Measurements from ENCODE around the gene FAM3D. TPM values are rescaled to one million over a fixed set of nuclear protein-coding genes. Genes with fewer than 3 reads are reported as not detected.

The FAM3D gene
- total and polyA plus RNA-seq, 2 donors from 2014 or later, result 0.41 to 0.60 TPM

DNA sequence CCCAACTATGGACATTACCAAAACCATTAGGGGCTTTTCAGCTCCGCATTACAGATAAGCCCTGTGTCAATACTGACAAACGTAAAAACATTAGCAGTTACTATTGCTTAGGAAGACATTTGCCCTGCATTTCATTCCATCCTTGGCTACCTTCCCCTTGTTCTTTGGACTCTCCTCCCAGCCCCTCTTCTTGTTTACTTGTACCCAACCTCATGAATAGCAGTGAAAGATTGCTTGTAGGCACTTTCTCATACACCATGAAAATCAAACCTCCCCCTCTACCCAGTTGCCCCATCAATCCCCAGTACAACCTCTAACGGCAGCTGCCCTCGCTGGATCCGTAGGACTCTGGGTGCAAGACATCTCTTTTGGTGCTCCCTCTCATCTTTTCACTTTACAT, 72.5 kb downstream of the FAM3D start:
- intact Hi-C loops (cut with DNase I), result no loop called here
- no peak overlapping the region for H3K9ac ChIP-seq (ENCODE audit: low read length in 3 of 3)
- TF ChIP-seq, protein P1, sequence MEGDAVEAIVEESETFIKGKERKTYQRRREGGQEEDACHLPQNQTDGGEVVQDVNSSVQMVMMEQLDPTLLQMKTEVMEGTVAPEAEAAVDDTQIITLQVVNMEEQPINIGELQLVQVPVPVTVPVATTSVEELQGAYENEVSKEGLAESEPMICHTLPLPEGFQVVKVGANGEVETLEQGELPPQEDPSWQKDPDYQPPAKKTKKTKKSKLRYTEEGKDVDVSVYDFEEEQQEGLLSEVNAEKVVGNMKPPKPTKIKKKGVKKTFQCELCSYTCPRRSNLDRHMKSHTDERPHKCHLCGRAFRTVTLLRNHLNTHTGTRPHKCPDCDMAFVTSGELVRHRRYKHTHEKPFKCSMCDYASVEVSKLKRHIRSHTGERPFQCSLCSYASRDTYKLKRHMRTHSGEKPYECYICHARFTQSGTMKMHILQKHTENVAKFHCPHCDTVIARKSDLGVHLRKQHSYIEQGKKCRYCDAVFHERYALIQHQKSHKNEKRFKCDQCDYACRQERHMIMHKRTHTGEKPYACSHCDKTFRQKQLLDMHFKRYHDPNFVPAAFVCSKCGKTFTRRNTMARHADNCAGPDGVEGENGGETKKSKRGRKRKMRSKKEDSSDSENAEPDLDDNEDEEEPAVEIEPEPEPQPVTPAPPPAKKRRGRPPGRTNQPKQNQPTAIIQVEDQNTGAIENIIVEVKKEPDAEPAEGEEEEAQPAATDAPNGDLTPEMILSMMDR (IDR thresholded peaks at IDR 0.05; ENCODE audit: borderline replicate concordance, extremely low read depth, insufficient read depth), result no peak
- H3K36me3 ChIP-seq (ENCODE audit: control insufficient read depth in 2 of 3, insufficient read depth in 3 of 3, low read length in 3 of 3), result no peaks in the 10 kb centered on the region
- DNase-seq, result no peak
- peak overlapping the region in 1 of 2 donors; percentile 15 for H3K27ac ChIP-seq (ENCODE audit: low read depth in 2 of 2, low read length in 2 of 2)
- no peaks in the 10 kb centered on the region for H3K27me3 ChIP-seq (ENCODE audit: control insufficient read depth, insufficient read depth, low read length)
- no peaks in the 10 kb centered on the region for H3K9me3 ChIP-seq (ENCODE audit: control insufficient read depth in 2 of 3, insufficient read depth in 1 of 3, low read length in 3 of 3)
- H3K4me1 ChIP-seq (ENCODE audit: control insufficient read depth in 2 of 3, insufficient read depth in 2 of 3, low read depth in 1 of 3, low read length in 3 of 3), result peaks cover 0 to 2% (median 0%) of the 10 kb centered on the region in 3 donors
- no peak for FAIRE-seq
- H3K4me3 ChIP-seq (ENCODE audit: low read length in 3 of 3), result no peak overlapping the region

- no peaks in the 10 kb centered on the region for H3K36me3 ChIP-seq (ENCODE audit: control insufficient read depth in 2 of 3, insufficient read depth in 3 of 3, low read length in 3 of 3)
- H3K4me3 ChIP-seq (ENCODE audit: low read length in 3 of 3), result no peak overlapping the region
- DNase-seq (no peak), FAIRE-seq (no peak)
- peaks cover 2% of the 10 kb centered on the region for H3K27me3 ChIP-seq (ENCODE audit: control insufficient read depth, insufficient read depth, low read length)
- intact Hi-C loops (cut with DNase I), result no loop called here
- no peak overlapping the region for H3K9ac ChIP-seq (ENCODE audit: low read length in 3 of 3)
- H3K9me3 ChIP-seq (ENCODE audit: control insufficient read depth in 2 of 3, insufficient read depth in 1 of 3, low read length in 3 of 3), result no peaks in the 10 kb centered on the region
- no peak overlapping the region for H3K27ac ChIP-seq (ENCODE audit: low read depth in 2 of 2, low read length in 2 of 2)
- TF ChIP-seq, protein P1 (IDR thresholded peaks at IDR 0.05; ENCODE audit: borderline replicate concordance, extremely low read depth, insufficient read depth), result no peak
- peaks cover 0 to under 1% (median 0%) of the 10 kb centered on the region in 3 donors for H3K4me1 ChIP-seq (ENCODE audit: control insufficient read depth in 2 of 3, insufficient read depth in 2 of 3, low read depth in 1 of 3, low read length in 3 of 3)
Observed at GRCh38 chr3:58591517-58592510, 74.8 kb downstream of the FAM3D start.

DNA sequence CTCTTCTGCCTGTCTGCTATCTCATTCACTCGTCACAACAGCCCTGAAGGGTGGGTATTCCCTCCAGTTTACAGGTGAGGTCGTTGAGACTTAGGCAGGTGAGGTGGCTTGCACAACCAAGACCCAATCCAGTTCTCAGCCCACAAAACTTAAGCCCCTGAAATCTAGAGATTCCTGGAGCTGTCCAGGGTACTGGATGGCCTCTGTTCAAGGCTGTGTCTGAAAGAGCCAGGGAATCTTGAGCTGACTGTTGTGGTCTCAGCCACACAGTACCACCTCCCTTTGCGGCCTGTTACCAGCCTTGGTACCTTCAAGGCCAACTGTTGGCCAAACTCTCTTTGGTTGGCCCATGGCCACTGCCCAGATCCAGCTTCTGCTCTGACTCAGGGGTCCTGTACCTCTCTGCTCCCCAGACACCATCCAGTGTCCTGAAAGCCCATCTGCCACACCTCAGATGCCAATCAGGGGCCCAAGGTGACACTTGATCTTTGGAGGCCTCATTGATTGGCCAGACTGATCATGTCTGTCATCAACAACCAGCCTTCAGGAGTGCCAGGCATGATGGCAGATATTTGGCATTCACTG, 78.5 kb downstream of the FAM3D start:
- peaks cover 0 to 10% (median 6%) of the 10 kb centered on the region in 3 donors for H3K4me1 ChIP-seq (ENCODE audit: control insufficient read depth in 2 of 3, insufficient read depth in 2 of 3, low read depth in 1 of 3, low read length in 3 of 3)
- H3K36me3 ChIP-seq (ENCODE audit: control insufficient read depth in 2 of 3, insufficient read depth in 3 of 3, low read length in 3 of 3), result no peaks in the 10 kb centered on the region
- H3K27ac ChIP-seq (ENCODE audit: low read depth in 2 of 2, low read length in 2 of 2), result no peak overlapping the region
- intact Hi-C loops (cut with DNase I), result no loop called here
- H3K4me3 ChIP-seq (ENCODE audit: low read length in 3 of 3), result no peak overlapping the region
- H3K9ac ChIP-seq (ENCODE audit: low read length in 3 of 3), result no peak overlapping the region
- H3K9me3 ChIP-seq (ENCODE audit: control insufficient read depth in 2 of 3, insufficient read depth in 1 of 3, low read length in 3 of 3), result no peaks in the 10 kb centered on the region
- DNase-seq (peak in 4 of 5 donors; percentile 61 to 87 (median 80)), FAIRE-seq (no peak)
- peaks cover 2% of the 10 kb centered on the region for H3K27me3 ChIP-seq (ENCODE audit: control insufficient read depth, insufficient read depth, low read length)
- TF ChIP-seq, protein P1 (IDR thresholded peaks at IDR 0.05; ENCODE audit: borderline replicate concordance, extremely low read depth, insufficient read depth), result no peak
